ENCODE data around the gene BRD4.

Gene BRD4

DNA sequence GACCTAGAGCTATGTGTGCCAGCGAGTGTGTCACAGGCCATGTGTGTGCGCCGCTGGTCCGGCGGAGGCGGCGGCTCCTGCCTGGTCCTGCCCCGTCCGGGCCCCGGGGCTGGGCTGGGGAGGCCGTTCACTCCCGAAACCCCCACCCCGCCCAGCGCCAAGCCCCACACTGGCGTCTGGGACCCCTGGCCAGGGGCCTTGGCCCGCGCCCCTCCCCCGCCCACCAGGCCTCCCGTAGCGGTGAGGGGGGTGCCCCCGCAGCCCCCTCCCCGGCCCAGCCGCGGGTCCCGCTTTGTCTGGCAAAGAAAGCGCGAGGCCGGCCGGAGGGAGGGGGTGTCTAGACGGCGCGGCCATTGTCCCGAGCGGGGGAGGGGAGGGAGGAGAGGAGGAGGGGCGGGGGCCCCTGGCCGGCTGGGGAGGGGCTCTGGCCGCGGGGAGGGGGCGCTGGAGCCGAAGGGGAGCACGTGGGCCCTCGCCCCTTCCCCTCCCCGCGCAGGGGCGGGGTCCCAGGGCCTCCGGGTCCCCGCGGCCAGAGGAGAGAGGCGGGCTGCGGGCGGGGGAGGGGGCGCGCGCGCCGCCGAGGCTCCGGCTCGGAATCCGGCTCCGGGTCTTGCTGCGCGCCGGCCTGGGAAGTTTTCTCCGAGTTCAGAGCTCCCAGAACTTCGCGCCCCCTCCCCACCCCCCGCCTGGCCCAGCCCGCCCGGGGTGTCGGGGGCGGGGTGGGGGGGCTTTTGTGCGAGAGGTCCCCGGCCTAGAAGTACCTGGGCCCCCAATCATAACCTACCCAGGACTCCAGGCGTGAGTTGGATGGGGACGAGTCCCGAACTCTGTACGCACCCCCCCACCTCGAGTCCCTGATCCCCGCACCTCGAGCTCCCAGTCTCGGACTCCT is 132.4 kb downstream of the BRD4 start:
- in situ Hi-C loops (cut with HindIII; ENCODE audit: low sequenced_read_pairs): no loop called here

DNA sequence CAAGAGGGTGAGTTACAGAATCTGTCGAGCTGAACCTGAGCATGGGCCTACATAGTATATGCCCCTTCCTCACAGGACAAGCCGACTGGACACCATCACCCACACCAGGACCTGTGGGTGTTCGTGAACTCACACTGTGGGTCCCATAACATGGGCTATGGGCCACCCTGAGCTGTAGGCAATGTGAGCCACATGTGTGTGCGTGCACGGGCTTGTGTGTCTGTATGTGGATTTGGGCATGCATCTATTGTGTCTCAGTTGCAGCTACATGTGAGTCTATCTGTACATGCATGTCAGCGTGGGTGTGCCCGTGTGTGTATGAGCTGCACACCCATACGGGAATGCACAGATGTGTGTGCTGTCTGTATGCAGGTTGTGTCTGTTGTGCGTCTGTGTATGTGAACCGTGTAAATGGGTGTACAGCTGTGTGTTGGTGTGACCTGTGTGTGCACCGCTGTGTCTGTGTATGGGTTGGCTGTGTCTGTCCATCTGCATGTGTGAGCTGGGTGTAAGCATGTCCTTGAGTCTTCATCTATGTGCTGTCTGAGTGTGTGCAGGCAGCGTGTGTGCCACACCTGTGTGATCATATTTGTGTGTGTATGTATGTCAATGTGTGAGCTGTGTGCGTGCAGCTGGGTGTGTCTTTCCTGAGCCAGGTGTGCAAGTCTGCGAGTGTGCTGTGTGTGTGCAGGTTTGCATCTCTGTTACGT is 133.2 kb downstream of the BRD4 start:
- in situ Hi-C loops (cut with HindIII; ENCODE audit: low sequenced_read_pairs): no loop called here

DNA sequence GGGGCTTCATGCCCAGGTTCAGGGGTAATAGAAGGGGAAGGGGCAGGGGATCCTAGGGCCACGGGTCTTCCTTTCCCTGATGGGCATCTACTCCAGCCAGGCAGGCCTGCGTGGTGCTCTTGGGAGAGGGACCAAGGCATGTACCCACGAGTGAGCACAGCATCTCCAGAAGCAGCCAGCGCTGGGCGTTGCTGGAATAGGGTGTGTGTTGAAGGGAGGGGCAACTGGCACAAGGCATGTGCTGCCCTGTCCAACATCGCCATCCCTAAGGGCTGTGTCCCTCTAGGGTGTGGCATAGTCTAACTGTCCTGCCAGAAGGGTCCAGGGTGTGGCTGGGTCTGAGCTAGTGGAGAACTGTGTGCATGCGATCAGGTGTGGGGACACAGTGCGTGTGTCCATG is 134.4 kb downstream of the BRD4 start:
- in situ Hi-C loops (cut with HindIII; ENCODE audit: low sequenced_read_pairs): no loop called here

DNA sequence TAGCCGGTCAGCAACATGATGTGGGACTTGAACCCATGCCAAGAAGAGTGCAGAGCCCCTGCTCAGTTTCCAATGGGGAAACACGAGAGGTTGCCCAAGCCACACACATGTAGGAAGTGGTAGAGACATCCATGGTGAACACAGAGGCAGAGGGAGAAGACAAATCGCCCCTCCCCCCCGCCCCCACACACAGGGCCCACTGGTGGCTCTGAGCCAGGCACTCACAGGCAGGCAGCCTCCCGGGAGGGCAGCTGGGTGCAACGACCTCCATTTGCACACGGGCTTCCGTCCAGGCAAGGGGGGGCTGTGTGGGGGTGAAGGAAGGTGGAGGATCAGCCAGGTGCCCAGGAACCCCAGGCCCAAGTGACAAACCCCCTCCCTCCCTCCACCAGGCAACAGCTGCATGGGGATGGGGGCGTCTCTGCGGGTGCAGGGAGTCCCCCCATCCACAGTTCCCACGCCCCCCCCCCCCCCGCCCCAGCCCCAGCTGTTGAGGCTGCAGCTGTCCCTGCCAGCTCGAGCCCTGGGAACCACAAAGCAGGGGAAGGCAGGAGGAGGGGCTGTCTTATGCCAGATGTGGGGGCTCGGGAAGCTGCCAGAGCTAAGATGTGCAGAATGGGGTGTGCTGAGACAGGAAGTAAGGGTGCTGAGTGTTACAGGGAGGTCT is 134.9 kb downstream of the BRD4 start:
- in situ Hi-C loops (cut with HindIII; ENCODE audit: low sequenced_read_pairs): no loop called here

DNA sequence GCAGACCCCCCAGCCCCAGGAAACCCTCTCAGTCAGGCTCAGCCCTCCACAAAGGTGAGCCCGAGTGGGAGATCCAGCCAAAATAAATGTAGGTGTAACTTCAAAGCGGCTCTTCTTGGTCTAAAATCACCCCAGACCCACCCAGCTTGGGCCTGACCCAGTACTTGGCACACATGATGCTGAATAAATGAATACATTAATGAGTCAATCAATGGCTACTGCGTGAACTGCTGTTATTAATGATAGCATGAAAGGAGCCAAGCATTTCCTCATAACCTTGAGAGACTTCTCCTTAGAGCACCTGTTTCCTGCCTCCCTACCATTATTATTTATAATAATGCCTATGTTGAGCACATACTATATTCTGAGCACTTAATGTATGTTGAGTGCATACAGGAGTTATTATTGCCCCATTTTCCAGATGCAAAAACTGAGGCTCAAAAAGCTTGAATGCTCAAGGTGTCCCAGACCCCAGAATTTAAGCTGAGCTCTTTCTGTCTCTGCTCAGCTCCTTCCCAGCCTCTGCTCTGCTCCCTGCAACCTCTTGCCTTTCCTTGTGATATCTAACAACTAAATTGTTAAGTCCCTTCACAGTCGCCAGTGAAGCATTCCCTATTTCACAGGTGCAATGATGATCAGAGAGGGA is 135.9 kb downstream of the BRD4 start:
- in situ Hi-C loops (cut with HindIII; ENCODE audit: low sequenced_read_pairs): no loop called here

DNA sequence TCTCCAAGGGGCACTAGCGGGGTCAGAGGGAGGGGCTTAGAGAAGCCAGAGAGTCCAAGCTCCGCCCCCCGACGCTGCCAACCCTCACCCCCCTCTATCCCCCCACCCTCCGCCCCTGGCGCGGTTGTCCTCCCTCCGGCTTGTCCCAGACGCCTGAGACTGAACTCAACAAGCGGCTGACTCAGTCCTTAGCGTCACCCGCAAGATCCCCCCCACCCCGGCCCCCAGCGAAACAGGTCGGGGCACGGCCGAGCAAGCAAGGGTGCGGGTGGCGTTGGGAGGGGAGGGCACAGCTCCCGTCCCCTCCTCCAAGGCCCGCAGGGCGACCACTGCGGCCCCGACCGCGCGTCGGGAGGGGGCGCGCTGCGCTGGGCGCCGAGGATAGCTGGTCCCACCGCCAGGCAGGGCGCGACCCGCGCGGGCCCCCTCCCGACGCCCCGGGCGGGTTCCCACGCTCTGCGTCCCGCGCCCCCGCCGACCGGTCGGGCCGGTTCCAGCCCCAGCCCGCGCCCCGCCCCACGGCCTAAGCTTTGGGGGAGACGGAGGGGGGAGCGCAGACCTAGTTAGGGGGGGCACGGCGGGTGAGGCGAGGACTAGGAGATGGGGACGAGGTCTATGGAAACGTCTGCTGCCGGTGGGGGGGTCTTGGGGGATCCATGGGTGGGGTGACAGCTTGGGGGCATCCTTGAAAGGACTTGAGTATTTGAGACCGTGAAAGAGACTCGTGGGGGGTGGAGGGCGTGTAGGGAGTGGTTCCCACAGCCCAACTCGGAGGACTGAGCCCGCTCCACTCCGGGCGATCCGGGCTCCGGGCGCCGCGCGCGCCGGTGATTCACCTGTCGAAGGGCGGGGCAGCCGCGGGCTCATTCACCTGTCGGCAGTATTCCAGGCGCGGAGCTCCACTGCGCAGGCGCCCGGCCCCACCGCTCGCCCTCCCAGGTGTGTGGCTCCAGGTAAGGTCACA is 136.7 kb downstream of the BRD4 start:
- in situ Hi-C loops (cut with HindIII; ENCODE audit: low sequenced_read_pairs): no loop called here

DNA sequence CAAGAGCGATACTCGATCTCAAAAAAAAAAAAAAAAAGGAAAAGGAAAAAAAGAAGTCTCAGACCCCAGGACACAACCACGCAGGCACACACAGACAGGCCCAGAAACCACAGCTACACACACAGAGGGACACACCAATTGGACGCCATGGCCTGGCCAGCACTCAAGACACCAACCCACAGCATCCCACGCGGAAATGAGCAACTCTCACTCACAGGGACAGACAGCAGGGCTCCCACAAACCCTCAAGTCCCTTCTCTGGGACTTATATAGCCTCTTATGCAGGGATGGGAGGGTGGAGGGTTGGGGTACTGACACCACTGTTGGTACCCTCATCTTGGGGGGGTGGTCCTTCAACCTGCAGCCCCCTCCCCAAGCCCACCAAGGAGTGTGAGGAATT is 137.4 kb downstream of the BRD4 start:
- in situ Hi-C loops (cut with HindIII; ENCODE audit: low sequenced_read_pairs): no loop called here

DNA sequence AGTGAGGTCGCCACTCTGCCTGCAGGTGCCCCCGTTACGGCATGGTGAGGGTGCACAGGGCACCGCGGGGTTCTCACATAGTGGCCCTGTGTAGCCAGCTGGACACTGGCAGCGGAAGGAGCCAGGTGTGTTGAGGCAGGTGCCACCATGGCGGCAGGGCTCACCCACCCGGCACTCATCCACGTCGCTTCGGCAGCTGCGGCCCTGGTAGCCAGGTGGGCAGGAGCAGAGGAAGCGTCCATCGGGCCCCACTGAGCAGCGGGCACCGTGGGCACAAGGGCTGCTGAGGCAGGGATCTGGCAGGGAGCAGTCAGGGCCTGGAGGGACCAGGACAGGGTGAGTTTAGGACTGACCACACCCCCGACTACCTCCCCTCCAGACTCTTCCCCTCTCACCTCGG is 140.4 kb downstream of the BRD4 start:
- in situ Hi-C loops (cut with HindIII; ENCODE audit: low sequenced_read_pairs): no loop called here

DNA sequence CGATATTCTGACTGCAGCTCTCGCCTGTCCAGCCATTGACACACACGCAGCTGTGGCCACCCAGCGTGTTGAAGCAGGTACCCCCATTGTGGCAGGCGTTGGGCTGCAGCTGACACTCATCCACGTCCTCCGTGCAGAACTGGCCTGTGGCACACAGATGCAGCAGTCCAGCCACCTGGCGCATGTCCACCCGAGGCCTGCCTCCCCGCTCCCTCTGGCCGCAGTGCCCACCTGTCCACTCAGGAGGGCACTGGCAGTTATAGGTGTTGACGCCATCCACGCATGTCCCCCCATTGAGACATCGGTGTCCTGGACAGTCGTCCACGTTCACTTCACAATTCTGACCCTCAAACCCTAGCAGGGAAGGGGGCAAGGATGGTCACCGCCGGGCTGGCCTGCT is 140.8 kb downstream of the BRD4 start:
- in situ Hi-C loops (cut with HindIII; ENCODE audit: low sequenced_read_pairs): no loop called here

DNA sequence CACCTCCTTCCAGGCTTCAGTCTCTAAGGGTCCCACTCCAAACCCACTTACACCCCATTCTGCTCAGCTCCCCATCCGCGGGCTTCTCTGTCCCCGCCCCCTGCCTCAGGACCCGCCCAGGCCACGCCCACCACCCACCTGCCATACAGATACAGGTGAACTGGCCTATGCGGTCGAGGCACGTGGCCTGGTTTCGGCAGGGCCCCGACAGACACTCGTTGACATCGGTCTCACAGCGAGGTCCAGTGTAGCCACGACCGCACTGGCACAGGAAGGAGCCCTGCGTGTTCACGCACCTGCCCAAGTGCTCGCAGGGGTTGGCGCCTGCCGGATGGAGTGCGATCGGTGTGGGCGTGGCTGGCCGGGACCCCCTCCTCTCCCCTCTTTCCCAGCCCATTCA is 143.5 kb downstream of the BRD4 start:
- in situ Hi-C loops (cut with HindIII; ENCODE audit: low sequenced_read_pairs): no loop called here

DNA sequence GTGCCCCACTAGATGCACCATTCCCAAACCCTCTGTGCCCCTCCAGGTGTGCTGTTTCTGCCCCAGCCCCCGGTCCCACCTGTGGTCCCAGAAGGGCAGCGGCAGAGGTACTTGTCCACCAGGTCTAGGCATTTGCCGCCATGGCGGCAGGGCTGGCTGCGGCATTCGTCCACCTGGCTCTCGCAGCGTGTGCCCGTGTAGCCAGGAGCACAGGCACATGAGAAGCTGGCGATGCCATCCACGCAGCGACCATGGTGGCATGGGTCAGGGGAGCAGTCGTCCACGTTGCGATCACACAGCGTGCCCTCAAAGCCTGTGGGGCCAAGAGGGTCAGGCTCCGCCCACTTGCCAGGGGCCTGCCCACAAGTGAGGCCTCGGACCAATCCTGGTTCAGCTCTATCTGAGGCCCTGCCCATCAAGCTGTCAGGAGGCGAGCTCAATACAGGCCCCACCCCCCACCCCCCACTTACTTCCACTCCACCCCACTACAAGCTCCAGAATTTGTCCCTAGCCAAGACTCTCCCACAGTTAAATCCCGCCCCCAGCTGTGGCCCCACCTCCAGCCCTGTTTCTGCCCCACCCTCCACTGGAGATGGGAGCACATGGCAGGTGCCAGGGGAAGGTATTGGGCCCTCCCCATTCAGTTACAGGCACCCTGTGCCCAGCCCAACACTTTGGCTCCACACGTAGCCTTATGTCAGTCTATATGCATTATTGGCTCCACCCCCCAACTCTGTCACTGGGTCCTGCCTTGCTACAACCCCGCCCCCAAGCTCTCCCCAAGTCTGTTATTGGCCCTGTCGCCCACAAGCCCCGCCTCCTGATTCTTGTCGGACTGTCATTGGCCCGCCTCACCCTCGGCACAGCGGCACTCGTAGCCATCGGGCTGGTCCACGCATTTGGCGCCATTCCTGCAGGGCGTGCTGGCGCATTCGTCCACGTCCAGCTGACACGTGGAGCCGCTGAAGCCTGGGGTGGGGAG is 145.0 kb downstream of the BRD4 start:
- in situ Hi-C loops (cut with HindIII; ENCODE audit: low sequenced_read_pairs): no loop called here
